ENCODE data around the gene ZBP1.

DNA sequence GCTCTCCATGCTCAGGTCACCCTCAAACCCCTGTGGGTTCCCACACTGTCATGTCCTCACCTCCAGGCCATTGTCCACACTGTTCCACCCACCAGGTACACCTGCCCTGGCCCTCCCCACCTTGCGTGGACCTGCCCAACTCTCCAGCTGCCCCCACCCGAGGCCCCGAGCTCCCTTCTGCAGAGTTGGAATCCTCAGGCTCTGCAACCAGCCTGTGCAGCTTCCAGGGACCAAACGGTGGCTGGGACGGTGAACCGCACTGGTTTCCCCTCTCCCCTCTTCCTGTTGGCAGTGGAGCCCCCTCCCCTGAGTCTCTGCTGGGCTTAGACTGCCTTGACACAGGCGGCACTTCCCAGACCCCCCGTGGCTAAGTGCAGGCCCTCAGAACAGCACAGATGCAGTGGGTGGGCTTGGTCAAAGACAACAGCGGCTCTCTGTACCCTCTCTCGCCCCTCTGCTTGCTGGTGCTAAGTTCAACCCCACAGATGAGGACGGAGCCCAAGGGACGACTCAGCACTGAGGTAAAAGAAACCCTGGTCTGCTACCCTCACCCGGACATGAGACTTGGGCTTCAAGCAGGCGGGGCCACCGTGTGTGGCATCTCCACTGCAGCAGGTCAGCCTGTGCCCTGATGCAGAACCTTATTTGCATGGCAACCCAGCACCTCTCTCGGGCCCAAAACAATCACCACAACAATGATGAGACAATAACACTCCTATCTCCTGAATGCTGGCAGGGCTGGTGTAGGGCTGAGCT lies 11.0 kb downstream of the ZBP1 start:
- TF ChIP-seq, protein P1, sequence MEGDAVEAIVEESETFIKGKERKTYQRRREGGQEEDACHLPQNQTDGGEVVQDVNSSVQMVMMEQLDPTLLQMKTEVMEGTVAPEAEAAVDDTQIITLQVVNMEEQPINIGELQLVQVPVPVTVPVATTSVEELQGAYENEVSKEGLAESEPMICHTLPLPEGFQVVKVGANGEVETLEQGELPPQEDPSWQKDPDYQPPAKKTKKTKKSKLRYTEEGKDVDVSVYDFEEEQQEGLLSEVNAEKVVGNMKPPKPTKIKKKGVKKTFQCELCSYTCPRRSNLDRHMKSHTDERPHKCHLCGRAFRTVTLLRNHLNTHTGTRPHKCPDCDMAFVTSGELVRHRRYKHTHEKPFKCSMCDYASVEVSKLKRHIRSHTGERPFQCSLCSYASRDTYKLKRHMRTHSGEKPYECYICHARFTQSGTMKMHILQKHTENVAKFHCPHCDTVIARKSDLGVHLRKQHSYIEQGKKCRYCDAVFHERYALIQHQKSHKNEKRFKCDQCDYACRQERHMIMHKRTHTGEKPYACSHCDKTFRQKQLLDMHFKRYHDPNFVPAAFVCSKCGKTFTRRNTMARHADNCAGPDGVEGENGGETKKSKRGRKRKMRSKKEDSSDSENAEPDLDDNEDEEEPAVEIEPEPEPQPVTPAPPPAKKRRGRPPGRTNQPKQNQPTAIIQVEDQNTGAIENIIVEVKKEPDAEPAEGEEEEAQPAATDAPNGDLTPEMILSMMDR (conservative IDR thresholded peaks at IDR 0.05; ENCODE audit: low read length): no peak
- TF ChIP-seq EZH2phosphoT487 (IDR thresholded peaks at IDR 0.05; ENCODE audit: borderline replicate concordance): no peak

Measured in Loucy (cell line).